ENCODE measurements around the gene SELENOI. TPM values are rescaled to one million over a fixed set of nuclear protein-coding genes. Genes with fewer than 3 reads are reported as not detected.
A peak's percentile ranks its signal among the peaks of the same experiment; 100 is the strongest.

The SELENOI gene, protein sequence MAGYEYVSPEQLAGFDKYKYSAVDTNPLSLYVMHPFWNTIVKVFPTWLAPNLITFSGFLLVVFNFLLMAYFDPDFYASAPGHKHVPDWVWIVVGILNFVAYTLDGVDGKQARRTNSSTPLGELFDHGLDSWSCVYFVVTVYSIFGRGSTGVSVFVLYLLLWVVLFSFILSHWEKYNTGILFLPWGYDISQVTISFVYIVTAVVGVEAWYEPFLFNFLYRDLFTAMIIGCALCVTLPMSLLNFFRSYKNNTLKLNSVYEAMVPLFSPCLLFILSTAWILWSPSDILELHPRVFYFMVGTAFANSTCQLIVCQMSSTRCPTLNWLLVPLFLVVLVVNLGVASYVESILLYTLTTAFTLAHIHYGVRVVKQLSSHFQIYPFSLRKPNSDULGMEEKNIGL
- polyA plus RNA-seq (2012; ENCODE audit: insufficient read depth, insufficient read length, low read depth): 15.4 TPM

GRCh38 chr2:26345545-26346453 lies at the start of gene SELENOI:
Gene SELENOI (plus strand): TSS chr2:26346143. CDS start chr2:26346233, 90 bp downstream.
- H3K4me3 ChIP-seq (ENCODE audit: low read depth, low read length): peak within 1 kb of the TSS; percentile 82
- no peaks in the 10 kb centered on the region for H3K27me3 ChIP-seq
- DNase-seq: peak; percentile 99
- H3K4me1 ChIP-seq: peaks cover 5% of the 10 kb centered on the region; the same call in 1 of the 2 replicates
- no peaks in the 10 kb centered on the region for H3K9me3 ChIP-seq
- no peaks in the 10 kb centered on the region; the same call in 1 of the 2 replicates for H3K36me3 ChIP-seq
- TF ChIP-seq, protein P1, sequence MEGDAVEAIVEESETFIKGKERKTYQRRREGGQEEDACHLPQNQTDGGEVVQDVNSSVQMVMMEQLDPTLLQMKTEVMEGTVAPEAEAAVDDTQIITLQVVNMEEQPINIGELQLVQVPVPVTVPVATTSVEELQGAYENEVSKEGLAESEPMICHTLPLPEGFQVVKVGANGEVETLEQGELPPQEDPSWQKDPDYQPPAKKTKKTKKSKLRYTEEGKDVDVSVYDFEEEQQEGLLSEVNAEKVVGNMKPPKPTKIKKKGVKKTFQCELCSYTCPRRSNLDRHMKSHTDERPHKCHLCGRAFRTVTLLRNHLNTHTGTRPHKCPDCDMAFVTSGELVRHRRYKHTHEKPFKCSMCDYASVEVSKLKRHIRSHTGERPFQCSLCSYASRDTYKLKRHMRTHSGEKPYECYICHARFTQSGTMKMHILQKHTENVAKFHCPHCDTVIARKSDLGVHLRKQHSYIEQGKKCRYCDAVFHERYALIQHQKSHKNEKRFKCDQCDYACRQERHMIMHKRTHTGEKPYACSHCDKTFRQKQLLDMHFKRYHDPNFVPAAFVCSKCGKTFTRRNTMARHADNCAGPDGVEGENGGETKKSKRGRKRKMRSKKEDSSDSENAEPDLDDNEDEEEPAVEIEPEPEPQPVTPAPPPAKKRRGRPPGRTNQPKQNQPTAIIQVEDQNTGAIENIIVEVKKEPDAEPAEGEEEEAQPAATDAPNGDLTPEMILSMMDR (IDR thresholded peaks at IDR 0.05; ENCODE audit: low read depth, low read length): no peak

DNA sequence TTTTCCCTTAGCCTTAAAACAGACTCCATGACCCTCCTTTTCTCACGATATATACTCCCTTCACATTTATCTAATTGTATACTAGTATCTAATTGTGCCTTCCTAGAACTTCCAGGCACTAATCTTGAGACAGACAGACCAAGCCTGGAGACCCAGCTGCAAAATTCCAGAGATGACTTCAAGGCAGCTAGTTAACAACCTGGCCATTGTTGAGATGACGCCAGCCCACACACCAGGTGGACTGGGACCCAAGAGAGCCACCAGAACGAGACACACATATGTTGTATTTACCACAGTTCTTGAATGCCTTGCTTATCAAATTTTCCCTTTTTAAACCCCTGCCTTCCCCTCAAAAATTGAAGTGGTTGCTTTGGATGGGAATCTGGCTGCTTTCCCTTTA lies 48.9 kb upstream of the SELENOI start:
- DNase-seq: no peak
- TF ChIP-seq, protein P1 (IDR thresholded peaks at IDR 0.05; ENCODE audit: low read depth, low read length): no peak
- H3K4me3 ChIP-seq (ENCODE audit: low read depth, low read length): no peak overlapping the region
- no peaks in the 10 kb centered on the region for H3K36me3 ChIP-seq
- no peaks in the 10 kb centered on the region for H3K27me3 ChIP-seq
- no peaks in the 10 kb centered on the region for H3K4me1 ChIP-seq
- no peaks in the 10 kb centered on the region for H3K9me3 ChIP-seq

- TF ChIP-seq, protein P1 (IDR thresholded peaks at IDR 0.05; ENCODE audit: low read depth, low read length): no peak
- H3K9me3 ChIP-seq: no peaks in the 10 kb centered on the region
- H3K4me3 ChIP-seq (ENCODE audit: low read depth, low read length): no peak overlapping the region
- H3K36me3 ChIP-seq: no peaks in the 10 kb centered on the region
- DNase-seq: no peak
- no peaks in the 10 kb centered on the region for H3K4me1 ChIP-seq
- no peaks in the 10 kb centered on the region for H3K27me3 ChIP-seq
These were observed 47.7 kb upstream of the SELENOI start for GRCh38 chr2:26298286-26298637.

- H3K4me1 ChIP-seq: no peaks in the 10 kb centered on the region
- no peaks in the 10 kb centered on the region for H3K9me3 ChIP-seq
- H3K4me3 ChIP-seq (ENCODE audit: low read depth, low read length): no peak overlapping the region
- no peaks in the 10 kb centered on the region for H3K36me3 ChIP-seq
- TF ChIP-seq, protein P1 (IDR thresholded peaks at IDR 0.05; ENCODE audit: low read depth, low read length): no peak
- H3K27me3 ChIP-seq: no peaks in the 10 kb centered on the region
- DNase-seq: no peak
These were observed 47.1 kb upstream of the SELENOI start for GRCh38 chr2:26298638-26299393.

- Histone ChIP-seq H3K4me3 (ENCODE audit: low read depth, low read length) (no peak overlapping the region), H3K9me3 (no peaks in the 10 kb centered on the region), H3K36me3 (no peaks in the 10 kb centered on the region), H3K27me3 (no peaks in the 10 kb centered on the region), H3K4me1 (no peaks in the 10 kb centered on the region)
- no peak for DNase-seq
- TF ChIP-seq, protein P1 (IDR thresholded peaks at IDR 0.05; ENCODE audit: low read depth, low read length): no peak
These were observed 46.4 kb upstream of the SELENOI start for GRCh38 chr2:26299471-26300101.

Measured in BE2C (cell line).